Measurements from ENCODE around the gene SEMA3E.

GRCh38 chr7:83649701-83650100 lies 762 bp upstream of the SEMA3E start:
- no peak for TF ChIP-seq CTCF (IDR thresholded peaks at IDR 0.05; ENCODE audit: low read depth, low read length)
- TF ChIP-seq EZH2phosphoT487 (IDR thresholded peaks at IDR 0.05; ENCODE audit: low read depth), result no peak
